Measurements from ENCODE around the gene PRTFDC1. TPM values are rescaled to one million over a fixed set of nuclear protein-coding genes. Genes with fewer than 3 reads are reported as not detected.
"Not testable (repeated sequence)": the region's sequence is repeated elsewhere in the genome, so short reads cannot be mapped to it uniquely, and the experiment has no call there.

The PRTFDC1 gene
- polyA plus RNA-seq (ENCODE audit: insufficient read length in 3 of 3) = 10 to 100 TPM; 43.1 to 51.9 (median 48.3) TPM

- DNase-seq (ENCODE audit: low read depth in 3 of 3, low spot score in 2 of 3) = peak in 1 of 3 donors; percentile 45
Observed at GRCh38 chr10:24952143-24952706, at the start of gene PRTFDC1. TSS of gene PRTFDC1 (minus strand) at chr10:24952606. CDS start at chr10:24952575, 31 bp downstream.

GRCh38 chr10:24998044-24998443 lies 45.6 kb upstream of the PRTFDC1 start:
- DNase-seq (ENCODE audit: low read depth in 3 of 3, low spot score in 2 of 3) = no peak

GRCh38 chr10:24995072-24995471 lies 42.7 kb upstream of the PRTFDC1 start:
- DNase-seq (ENCODE audit: low read depth in 3 of 3, low spot score in 2 of 3) = no peak

GRCh38 chr10:24993237-24993958 lies 41.0 kb upstream of the PRTFDC1 start:
- no peak for DNase-seq (ENCODE audit: low read depth in 3 of 3, low spot score in 2 of 3)

GRCh38 chr10:24992512-24993133 lies 40.2 kb upstream of the PRTFDC1 start:
- DNase-seq (ENCODE audit: low read depth in 3 of 3, low spot score in 2 of 3) = no peak

GRCh38 chr10:24991298-24991697 lies 38.9 kb upstream of the PRTFDC1 start:
- DNase-seq (ENCODE audit: low read depth in 3 of 3, low spot score in 2 of 3) = no peak

- no peak for DNase-seq (ENCODE audit: low read depth in 3 of 3, low spot score in 2 of 3)
Observed at GRCh38 chr10:24989867-24990266, 37.5 kb upstream of the PRTFDC1 start.

GRCh38 chr10:24988831-24989640 lies 36.6 kb upstream of the PRTFDC1 start:
- no peak for DNase-seq (ENCODE audit: low read depth in 3 of 3, low spot score in 2 of 3)

GRCh38 chr10:24984906-24985305 lies 32.5 kb upstream of the PRTFDC1 start:
- no peak for DNase-seq (ENCODE audit: low read depth in 3 of 3, low spot score in 2 of 3)

- no peak for DNase-seq (ENCODE audit: low read depth in 3 of 3, low spot score in 2 of 3)
Observed at GRCh38 chr10:24983946-24984345, 31.5 kb upstream of the PRTFDC1 start.

- no peak for DNase-seq (ENCODE audit: low read depth in 3 of 3, low spot score in 2 of 3)
Observed at GRCh38 chr10:24983130-24983529, 30.7 kb upstream of the PRTFDC1 start.

GRCh38 chr10:24982319-24983112 lies 30.1 kb upstream of the PRTFDC1 start:
- DNase-seq (ENCODE audit: low read depth in 3 of 3, low spot score in 2 of 3) = no peak

- no peak for DNase-seq (ENCODE audit: low read depth in 3 of 3, low spot score in 2 of 3)
Observed at GRCh38 chr10:24981161-24981710, 28.8 kb upstream of the PRTFDC1 start.

GRCh38 chr10:24979685-24980084 lies 27.3 kb upstream of the PRTFDC1 start:
- DNase-seq (ENCODE audit: low read depth in 3 of 3, low spot score in 2 of 3) = no peak

- no peak for DNase-seq (ENCODE audit: low read depth in 3 of 3, low spot score in 2 of 3)
Observed at GRCh38 chr10:24974976-24975375, 22.6 kb upstream of the PRTFDC1 start.

GRCh38 chr10:24973163-24973562 lies 20.8 kb upstream of the PRTFDC1 start:
- no peak for DNase-seq (ENCODE audit: low read depth in 3 of 3, low spot score in 2 of 3)

GRCh38 chr10:24971374-24971773 lies 19.0 kb upstream of the PRTFDC1 start:
- no peak for DNase-seq (ENCODE audit: low read depth in 3 of 3, low spot score in 2 of 3)

- DNase-seq (ENCODE audit: low read depth in 3 of 3, low spot score in 2 of 3) = no peak
Observed at GRCh38 chr10:24969841-24970281, 17.5 kb upstream of the PRTFDC1 start.

GRCh38 chr10:24968951-24969350 lies 16.5 kb upstream of the PRTFDC1 start:
- DNase-seq (ENCODE audit: low read depth in 3 of 3, low spot score in 2 of 3) = not testable (repeated sequence)

GRCh38 chr10:24968349-24968748 lies 15.9 kb upstream of the PRTFDC1 start:
- DNase-seq (ENCODE audit: low read depth in 3 of 3, low spot score in 2 of 3) = no peak

Measured in right renal cortex interstitium (tissue), 3 donors.